Neural progenitor cell (in vitro differentiated cells): ENCODE results near the gene OIP5. TPM values are rescaled to one million over a fixed set of nuclear protein-coding genes. Genes with fewer than 3 reads are reported as not detected.
"Not testable (repeated sequence)": the region's sequence is repeated elsewhere in the genome, so short reads cannot be mapped to it uniquely, and the experiment has no call there.

Source experiments
- DNase-seq: peaks from one replicate; pipeline ENCODE4 v3.0.0-alpha.2; 2016; ENCODE audit warnings: low spot score
- H2AFZ ChIP-seq: fragments of 200-600 bp; sonication (generic); replicated peaks from 2 replicates; pipeline ENCODE4 v1.6.1; 2016; ENCODE audit warnings: antibody characterized with exemption
- H3F3A ChIP-seq: fragments of 200-600 bp; sonication (generic); 2 replicates; pipeline ENCODE4 v1.6.1; 2016; ENCODE audit warnings: antibody characterized with exemption, low read depth
- H3K27ac ChIP-seq: fragments of 200-600 bp; sonication (generic); 2 replicates; pipeline ENCODE4 v1.5.1; 2016; ENCODE audit warnings: mild to moderate bottlenecking
- H3K27me3 ChIP-seq: fragments of 200-600 bp; sonication (generic); 2 replicates; pipeline ENCODE4 v1.6.1; 2016; ENCODE audit warnings: mild to moderate bottlenecking, moderate library complexity
- H3K36me3 ChIP-seq: fragments of 200-600 bp; sonication (generic); 2 replicates; pipeline ENCODE4 v1.5.1; 2016
- H3K4me1 ChIP-seq: fragments of 200-600 bp; sonication (generic); 2 replicates; pipeline ENCODE4 v1.6.1; 2016; ENCODE audit warnings: mixed run types
- H3K4me2 ChIP-seq: fragments of 200-600 bp; sonication (generic); 2 replicates; pipeline ENCODE4 v1.6.1; 2016
- H3K4me3 ChIP-seq: fragments of 200-600 bp; sonication (generic); 2 replicates; pipeline ENCODE4 v1.5.1; 2016
- H3K79me2 ChIP-seq: fragments of 200-600 bp; sonication (generic); 2 replicates; pipeline ENCODE4 v1.6.1; 2016; ENCODE audit warnings: low read depth
- H3K9ac ChIP-seq: fragments of 200-600 bp; sonication (generic); 2 replicates; pipeline ENCODE4 v1.6.1; 2016
- H3K9me3 ChIP-seq: fragments of 200-600 bp; sonication (generic); 2 replicates; pipeline ENCODE4 v1.5.1; 2016; ENCODE audit warnings: low read depth
- H4K20me1 ChIP-seq: fragments of 200-600 bp; sonication (generic); 2 replicates; pipeline ENCODE4 v1.6.1; 2016; ENCODE audit warnings: low read depth
- H3K27ac Mint-ChIP-seq: 3 replicates; pipeline ENCODE4 v1.8.0; 2021; ENCODE audit warnings: mixed read lengths
- H3K27me3 Mint-ChIP-seq: 2 replicates; pipeline ENCODE4 v1.8.0; 2022; ENCODE audit warnings: low read depth, mild to moderate bottlenecking, inconsistent platforms, moderate library complexity, mixed read lengths; ENCODE audit not compliant: insufficient read depth
- H3K36me3 Mint-ChIP-seq: 3 replicates; pipeline ENCODE4 v1.8.0; 2021; ENCODE audit warnings: mixed read lengths
- H3K4me1 Mint-ChIP-seq: 3 replicates; pipeline ENCODE4 v1.8.0; 2021; ENCODE audit warnings: mixed read lengths
- H3K4me3 Mint-ChIP-seq: 3 replicates; pipeline ENCODE4 v1.8.0; 2021; ENCODE audit warnings: mild to moderate bottlenecking, moderate library complexity, mixed read lengths
- H3K9me3 Mint-ChIP-seq: 3 replicates; pipeline ENCODE4 v1.8.0; 2020; ENCODE audit warnings: mixed read lengths
- EZH2 ChIP-seq: fragments of 200-600 bp; sonication (generic); IDR thresholded peaks from 2 replicates; pipeline ENCODE4 v1.6.1; 2017; ENCODE audit warnings: antibody characterized with exemption, mild to moderate bottlenecking, moderate library complexity
- EZH2phosphoT487 ChIP-seq: fragments of 200-600 bp; sonication (generic); IDR thresholded peaks from 2 replicates; pipeline ENCODE4 v1.6.1; 2017; ENCODE audit warnings: antibody characterized with exemption
- total RNA-seq: library from RNA; depleted of rRNA; stranded (reverse); fragments of >200 nt; gene quantifications from 2 replicates; pipeline ENCODE4 v1.2.3, GENCODE V29; 2015; ENCODE audit warnings: low replicate concordance
- TF ChIP-seq, protein P1 (sequence below): fragments of 200-600 bp; sonication (generic); IDR thresholded peaks from 2 replicates; pipeline ENCODE4 v1.5.1; 2017; ENCODE audit warnings: antibody characterized with exemption, mild to moderate bottlenecking

OIP5 gene
- total RNA-seq, 1 donor from 2014 or later: 70.2 TPM

DNA sequence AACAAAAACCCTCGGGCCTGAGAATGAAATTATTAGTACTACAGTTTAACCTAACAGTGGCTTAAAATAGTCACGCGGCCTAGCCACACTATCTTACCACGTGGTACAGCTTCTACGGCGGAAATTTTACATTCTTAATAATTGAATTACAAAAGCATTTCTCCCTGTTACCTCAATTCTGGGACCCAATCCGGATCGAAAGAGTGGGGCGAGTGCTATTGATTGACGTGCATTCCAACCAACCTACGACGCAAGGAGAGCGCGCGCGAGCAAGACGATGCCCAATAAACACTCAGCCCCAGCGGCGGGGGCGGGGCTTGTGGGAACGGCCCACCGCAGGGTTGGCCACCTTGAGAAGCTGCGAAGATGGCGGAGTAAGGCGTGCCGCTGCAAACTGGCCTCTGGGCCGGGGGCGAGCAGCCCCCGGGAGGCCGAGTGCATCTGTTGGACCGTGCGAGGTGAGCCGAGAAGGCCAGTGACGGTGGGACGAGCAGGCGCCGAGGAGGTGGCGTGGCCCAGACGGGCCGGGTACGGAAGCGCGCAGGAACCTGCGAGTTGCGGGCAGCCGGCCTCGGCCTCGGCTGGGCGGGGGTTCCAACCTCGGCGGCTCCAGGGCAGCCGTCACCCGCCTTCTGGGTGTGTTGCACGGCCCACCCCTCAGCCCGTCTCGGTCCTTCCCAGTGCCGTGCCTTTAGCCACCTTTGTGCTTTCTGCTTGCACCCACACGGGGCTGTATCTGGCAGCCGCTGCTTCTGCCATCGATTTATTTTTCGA is 48.6 kb downstream of the OIP5 start:
- H3K4me3 ChIP-seq: peak overlapping the region; percentile 85
- H3K36me3 ChIP-seq: peaks cover 22% of the 10 kb centered on the region
- Mint-ChIP-seq H3K36me3 (peaks cover 29% of the 10 kb centered on the region), H3K9me3 (no peaks in the 10 kb centered on the region), H3K27ac (peak overlapping the region; percentile 99), H3K4me3 (peak overlapping the region; percentile 100), H3K4me1 (peaks cover 33% of the 10 kb centered on the region), H3K27me3 (no peaks in the 10 kb centered on the region)
- peaks cover 19% of the 10 kb centered on the region for H4K20me1 ChIP-seq
- peaks cover 5% of the 10 kb centered on the region for H3K4me1 ChIP-seq
- H2AFZ ChIP-seq: peak overlapping the region; percentile 64
- H3K27me3 ChIP-seq: no peaks in the 10 kb centered on the region
- peak overlapping the region; percentile 44 for H3K27ac ChIP-seq
- TF ChIP-seq EZH2 (no peak), EZH2phosphoT487 (no peak)
- TF ChIP-seq, protein P1, sequence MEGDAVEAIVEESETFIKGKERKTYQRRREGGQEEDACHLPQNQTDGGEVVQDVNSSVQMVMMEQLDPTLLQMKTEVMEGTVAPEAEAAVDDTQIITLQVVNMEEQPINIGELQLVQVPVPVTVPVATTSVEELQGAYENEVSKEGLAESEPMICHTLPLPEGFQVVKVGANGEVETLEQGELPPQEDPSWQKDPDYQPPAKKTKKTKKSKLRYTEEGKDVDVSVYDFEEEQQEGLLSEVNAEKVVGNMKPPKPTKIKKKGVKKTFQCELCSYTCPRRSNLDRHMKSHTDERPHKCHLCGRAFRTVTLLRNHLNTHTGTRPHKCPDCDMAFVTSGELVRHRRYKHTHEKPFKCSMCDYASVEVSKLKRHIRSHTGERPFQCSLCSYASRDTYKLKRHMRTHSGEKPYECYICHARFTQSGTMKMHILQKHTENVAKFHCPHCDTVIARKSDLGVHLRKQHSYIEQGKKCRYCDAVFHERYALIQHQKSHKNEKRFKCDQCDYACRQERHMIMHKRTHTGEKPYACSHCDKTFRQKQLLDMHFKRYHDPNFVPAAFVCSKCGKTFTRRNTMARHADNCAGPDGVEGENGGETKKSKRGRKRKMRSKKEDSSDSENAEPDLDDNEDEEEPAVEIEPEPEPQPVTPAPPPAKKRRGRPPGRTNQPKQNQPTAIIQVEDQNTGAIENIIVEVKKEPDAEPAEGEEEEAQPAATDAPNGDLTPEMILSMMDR: no peak
- peaks cover 6% of the 10 kb centered on the region for H3F3A ChIP-seq
- no peaks in the 10 kb centered on the region for H3K9me3 ChIP-seq
- peak; percentile 99 for DNase-seq
- H3K9ac ChIP-seq: peak overlapping the region; percentile 73
- H3K4me2 ChIP-seq: peak overlapping the region; percentile 91
- peaks cover 51% of the 10 kb centered on the region for H3K79me2 ChIP-seq

GRCh38 chr15:41282980-41283652 is 49.3 kb downstream of the OIP5 start:
- not testable (repeated sequence) for H3K27me3 Mint-ChIP-seq
- peak overlapping the region; percentile 64 for H2AFZ ChIP-seq
- peak overlapping the region; percentile 85 for H3K4me3 ChIP-seq

GRCh38 chr15:41282436-41282835 is 50.0 kb downstream of the OIP5 start:
- not testable (repeated sequence) for H3K9me3 ChIP-seq, H3K4me3 ChIP-seq, H3K27ac ChIP-seq, H3K9ac ChIP-seq, H3K27me3 Mint-ChIP-seq, H3F3A ChIP-seq, H3K4me1 ChIP-seq, H3K27me3 ChIP-seq, H4K20me1 ChIP-seq, H3K4me2 ChIP-seq, H2AFZ ChIP-seq, DNase-seq, H3K9me3 Mint-ChIP-seq
- Histone ChIP-seq H3K79me2 (peaks cover 36% of the 10 kb centered on the region), H3K36me3 (peaks cover 22% of the 10 kb centered on the region)
- Mint-ChIP-seq H3K4me3 (peak overlapping the region; percentile 100), H3K27ac (peak overlapping the region; percentile 97), H3K4me1 (peaks cover 32% of the 10 kb centered on the region), H3K36me3 (peaks cover 24% of the 10 kb centered on the region)

More at GRCh38 chr15:41282980-41283652, 49.3 kb downstream of the OIP5 start:
- peak overlapping the region; percentile 100 for H3K4me3 Mint-ChIP-seq
- H3F3A ChIP-seq, H3K4me1 ChIP-seq, H3K27me3 ChIP-seq, H3K9me3 ChIP-seq, DNase-seq, H3K9me3 Mint-ChIP-seq: not testable (repeated sequence)
- peaks cover 33% of the 10 kb centered on the region for H3K4me1 Mint-ChIP-seq
- peak overlapping the region; percentile 91 for H3K4me2 ChIP-seq
- H3K9ac ChIP-seq: peak overlapping the region; percentile 0
- peak overlapping the region; percentile 0 for H3K27ac ChIP-seq
- H4K20me1 ChIP-seq: peaks cover 12% of the 10 kb centered on the region
- peaks cover 22% of the 10 kb centered on the region for H3K36me3 ChIP-seq
- peaks cover 43% of the 10 kb centered on the region for H3K79me2 ChIP-seq
- H3K27ac Mint-ChIP-seq: peak overlapping the region; percentile 97
- peaks cover 26% of the 10 kb centered on the region for H3K36me3 Mint-ChIP-seq

DNA sequence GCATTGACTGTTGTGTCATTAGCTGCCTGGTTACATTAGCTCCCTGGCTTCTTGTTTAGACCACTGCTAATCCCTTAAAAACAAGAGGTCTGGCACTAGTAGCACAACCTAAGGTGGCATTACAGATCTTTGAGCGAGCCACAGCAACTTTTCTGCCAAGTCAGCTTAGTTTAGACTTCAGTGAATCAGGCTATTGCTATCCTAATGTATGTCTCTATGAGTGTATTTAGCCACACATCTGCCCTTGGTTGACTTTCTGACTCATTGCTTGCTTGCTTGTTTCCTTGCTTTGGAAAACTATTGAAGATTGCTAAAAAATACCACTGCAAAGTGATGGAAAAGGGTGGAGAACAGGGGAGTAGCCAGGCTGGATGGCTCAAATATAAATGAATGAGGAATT is 51.2 kb downstream of the OIP5 start:
- H2AFZ ChIP-seq: no peak overlapping the region
- Mint-ChIP-seq H3K9me3 (no peaks in the 10 kb centered on the region), H3K4me3 (no peak overlapping the region), H3K4me1 (peaks cover 30% of the 10 kb centered on the region), H3K36me3 (peaks cover 15% of the 10 kb centered on the region), H3K27me3 (no peaks in the 10 kb centered on the region), H3K27ac (no peak overlapping the region)
- H3F3A ChIP-seq: peaks cover 6% of the 10 kb centered on the region
- no peak overlapping the region for H3K4me2 ChIP-seq
- peaks cover 5% of the 10 kb centered on the region for H3K4me1 ChIP-seq
- H3K9me3 ChIP-seq: no peaks in the 10 kb centered on the region
- peaks cover 24% of the 10 kb centered on the region for H3K79me2 ChIP-seq
- no peaks in the 10 kb centered on the region for H3K27me3 ChIP-seq
- peaks cover 10% of the 10 kb centered on the region for H4K20me1 ChIP-seq
- H3K9ac ChIP-seq: no peak overlapping the region
- DNase-seq: no peak
- TF ChIP-seq EZH2phosphoT487 (no peak), EZH2 (no peak)
- TF ChIP-seq, protein P1: no peak
- H3K27ac ChIP-seq: no peak overlapping the region
- no peak overlapping the region for H3K4me3 ChIP-seq
- peaks cover 10% of the 10 kb centered on the region for H3K36me3 ChIP-seq
